HepG2 (cell line): Measurements from ENCODE around the gene CSNK2B. TPM values are rescaled to one million over a fixed set of nuclear protein-coding genes. Genes with fewer than 3 reads are reported as not detected.
A peak's percentile ranks its signal among the peaks of the same experiment; 100 is the strongest.

Experiments
- AGO2 ChIP-seq: fragments of 200-400 bp; formaldehyde crosslinking; optimal IDR thresholded peaks from 2 replicates; pipeline ENCODE3; 2017; ENCODE audit warnings: mild to moderate bottlenecking, low read depth, low read length, moderate library complexity
- CCDC6 ChIP-seq: sonication (generic); formaldehyde crosslinking; IDR thresholded peaks from 2 replicates; pipeline ENCODE4 v1.8.1; 2022; ENCODE audit warnings: mild to moderate bottlenecking, missing genetic modification reagents, moderate library complexity
- EEA1 ChIP-seq: sonication (generic); formaldehyde crosslinking; IDR thresholded peaks from 2 replicates; pipeline ENCODE4 v1.5.1; 2020; ENCODE audit warnings: mild to moderate bottlenecking, missing genetic modification reagents, borderline replicate concordance
- HHEX ChIP-seq: IDR thresholded peaks from 2 replicates; pipeline ENCODE4 v1.6.1; 2016; ENCODE audit warnings: control low read depth
- IRF2 ChIP-seq: IDR thresholded peaks from 2 replicates; pipeline ENCODE4 v1.6.1; 2018; ENCODE audit warnings: missing genetic modification reagents, missing compliant biosample characterization
- KDM6A ChIP-seq: IDR thresholded peaks from 2 replicates; pipeline ENCODE4 v1.6.1; 2016; ENCODE audit warnings: low read depth
- NRL ChIP-seq: sonication (generic); formaldehyde crosslinking; IDR thresholded peaks from 2 replicates; pipeline ENCODE4 v1.5.0; 2020; ENCODE audit warnings: missing genetic modification reagents, mild to moderate bottlenecking, moderate library complexity, borderline replicate concordance
- PAF1 ChIP-seq: IDR thresholded peaks from 2 replicates; pipeline ENCODE4 v1.6.1; 2016; ENCODE audit warnings: missing genetic modification reagents, missing compliant biosample characterization
- PHF5A ChIP-seq: IDR thresholded peaks from one replicate; pipeline ENCODE4 v1.6.1; 2018; ENCODE audit warnings: low read depth, missing genetic modification reagents; ENCODE audit not compliant: unreplicated experiment
- PHF8 ChIP-seq: sonication (generic); formaldehyde crosslinking; IDR thresholded peaks from 2 replicates; pipeline ENCODE4 v1.5.0; 2020; ENCODE audit warnings: missing genetic modification reagents
- RBFOX2 ChIP-seq: fragments of 200-400 bp; formaldehyde crosslinking; IDR thresholded peaks from 2 replicates; pipeline ENCODE4 v1.6.1; 2017; ENCODE audit warnings: low read depth, mild to moderate bottlenecking, low read length
- SRY ChIP-seq: sonication (generic); formaldehyde crosslinking; IDR thresholded peaks from 2 replicates; pipeline ENCODE4 v1.8.0; 2022; ENCODE audit warnings: mild to moderate bottlenecking, missing genetic modification reagents
- STAG1 ChIP-seq: sonication (generic); formaldehyde crosslinking; IDR thresholded peaks from 2 replicates; pipeline ENCODE4 v1.4.0; 2020; ENCODE audit warnings: missing genetic modification reagents
- TARDBP ChIP-seq: sonication (generic); formaldehyde crosslinking; IDR thresholded peaks from 2 replicates; pipeline ENCODE4 v1.8.0; 2022; ENCODE audit warnings: mild to moderate bottlenecking, missing genetic modification reagents
- YY1 ChIP-seq: IDR thresholded peaks from 2 replicates; pipeline ENCODE4 v1.6.1; 2011; ENCODE audit warnings: low read length, low read depth, moderate library complexity, mild to moderate bottlenecking; ENCODE audit not compliant: insufficient read depth, insufficient replicate concordance
- ZC3H4 ChIP-seq: sonication (generic); formaldehyde crosslinking; IDR thresholded peaks from 2 replicates; pipeline ENCODE4 v1.4.0; 2020; ENCODE audit warnings: missing genetic modification reagents, borderline replicate concordance
- ZNF230 ChIP-seq: sonication (generic); formaldehyde crosslinking; IDR thresholded peaks from 2 replicates; pipeline ENCODE4 v1.4.0; 2020; ENCODE audit warnings: mild to moderate bottlenecking, missing genetic modification reagents
- ZNF280B ChIP-seq: sonication (generic); formaldehyde crosslinking; IDR thresholded peaks from 2 replicates; pipeline ENCODE4 v1.5.0; 2020; ENCODE audit warnings: missing genetic modification reagents, mild to moderate bottlenecking, borderline replicate concordance
- ZNF530 ChIP-seq: sonication (generic); formaldehyde crosslinking; IDR thresholded peaks from 2 replicates; pipeline ENCODE4 v1.5.0; 2020; ENCODE audit warnings: low read depth, mild to moderate bottlenecking, missing genetic modification reagents
- ZNF687 ChIP-seq: sonication (generic); formaldehyde crosslinking; IDR thresholded peaks from 2 replicates; pipeline ENCODE4 v1.5.1; 2020; ENCODE audit warnings: mild to moderate bottlenecking, missing genetic modification reagents, moderate library complexity
- ZNF713 ChIP-seq: sonication (generic); formaldehyde crosslinking; IDR thresholded peaks from 2 replicates; pipeline ENCODE4 v1.4.0; 2020; ENCODE audit warnings: mild to moderate bottlenecking, missing genetic modification reagents
- ZNF761 ChIP-seq: sonication (generic); formaldehyde crosslinking; conservative IDR thresholded peaks from 2 replicates; pipeline ENCODE4 v1.4.0; 2020; ENCODE audit warnings: mild to moderate bottlenecking, missing genetic modification reagents
- ZNF780A ChIP-seq: sonication (generic); formaldehyde crosslinking; IDR thresholded peaks from 2 replicates; pipeline ENCODE4 v1.8.0; 2022; ENCODE audit warnings: mild to moderate bottlenecking, missing genetic modification reagents, moderate library complexity
- ZNF781 ChIP-seq: sonication (generic); formaldehyde crosslinking; IDR thresholded peaks from 2 replicates; pipeline ENCODE4 v1.5.1; 2020; ENCODE audit warnings: borderline replicate concordance, mild to moderate bottlenecking, missing genetic modification reagents; ENCODE audit errors: not compliant biosample characterization
- ZSCAN21 ChIP-seq: sonication (generic); formaldehyde crosslinking; IDR thresholded peaks from 2 replicates; pipeline ENCODE4 v1.8.0; 2022; ENCODE audit warnings: mild to moderate bottlenecking, missing genetic modification reagents, moderate library complexity, borderline replicate concordance
- ZSCAN22 ChIP-seq: sonication (generic); formaldehyde crosslinking; IDR thresholded peaks from 2 replicates; pipeline ENCODE4 v1.4.0; 2020; ENCODE audit warnings: mild to moderate bottlenecking, missing genetic modification reagents
- polyA plus RNA-seq, 8 experiments: library from polyadenylated mRNA; depleted of rRNA in 3 of 8; stranded (reverse) in 7 of 8; unstranded in 1 of 8; fragments of >200 nt; fragmentation: Illumina TruSeq in 4 of 8; extraction: Trizol in 4 of 8; gene quantifications; 2 replicates each; pipeline versions ENCODE4 v1.2.1 to v1.2.3, GENCODE V29; 2011 to 2016; ENCODE audit warnings: low read depth in 4 of 8, missing spikeins in 1 of 8, mixed read lengths in 1 of 8; ENCODE audit not compliant: insufficient read depth in 1 of 8
- total RNA-seq, 5 experiments: library from RNA; depleted of rRNA; stranded (reverse); fragments of >200 nt; fragmentation: Illumina TruSeq; extraction: Trizol; gene quantifications; 2 replicates each; pipeline ENCODE4 v1.2.3, GENCODE V29; 2016; ENCODE audit warnings: low read depth in 1 of 5

CSNK2B gene
- total and polyA plus RNA-seq, 2 of the 13 experiments (the other 11 are each of a cell fraction or from before 2014, with no cell fraction given) = 111 to 296 TPM

- TF ChIP-seq ZSCAN22 (CRISPR knock-in tag) (no peak), KDM6A (CRISPR knock-in tag) (no peak), PHF8 (CRISPR knock-in tag) (peak; percentile 47; the same call in 1 of the 2 replicates), ZNF780A (no peak), HHEX (CRISPR knock-in tag) (0 out of 2 replicates have a peak, but pooled peaks have one; percentile 9), STAG1 (CRISPR knock-in tag) (no peak), ZNF530 (CRISPR knock-in tag) (no peak), AGO2 (peak; percentile 94), ZC3H4 (0 out of 2 replicates have a peak, but pooled peaks have one; percentile 49), ZNF761 (CRISPR knock-in tag) (no peak), SRY (CRISPR knock-in tag) (peak; percentile 71; the same call in 1 of the 2 replicates), YY1 (no peak), TARDBP (CRISPR knock-in tag) (no peak), PAF1 (CRISPR knock-in tag) (peak; percentile 87), ZNF713 (0 out of 2 replicates have a peak, but pooled peaks have one; percentile 46), EEA1 (no peak), ZNF687 (CRISPR knock-in tag) (peak; percentile 85), PHF5A (CRISPR knock-in tag) (no peak), CCDC6 (CRISPR knock-in tag) (no peak), RBFOX2 (peak; percentile 84), ZSCAN21 (CRISPR knock-in tag) (peak; percentile 75; the same call in 1 of the 2 replicates), NRL (peak; percentile 18; the same call in 1 of the 2 replicates), ZNF781 (no peak), IRF2 (no peak; the same call in 1 of the 2 replicates), ZNF230 (CRISPR knock-in tag) (no peak), ZNF280B (CRISPR knock-in tag) (peak; percentile 17; the same call in 1 of the 2 replicates)
Measured at GRCh38 chr6:31658983-31659648, 6.8 kb upstream of the CSNK2B start (continued).
